ENCODE data around the gene RFLNA.

The RFLNA gene

GRCh38 chr12:124326871-124327270, 32.0 kb downstream of the RFLNA start:
- TF ChIP-seq GATA2 (IDR thresholded peaks at IDR 0.05; ENCODE audit: low read depth, low read length) (no peak), GATA3 (IDR thresholded peaks at IDR 0.05; ENCODE audit: low read depth, low read length) (no peak)

- TF ChIP-seq GATA3 (IDR thresholded peaks at IDR 0.05; ENCODE audit: low read depth, low read length), result no peak
- no peak for TF ChIP-seq GATA2 (IDR thresholded peaks at IDR 0.05; ENCODE audit: low read depth, low read length)
Measured at GRCh38 chr12:124327362-124328043, 32.6 kb downstream of the RFLNA start.

GRCh38 chr12:124328116-124328515, 33.2 kb downstream of the RFLNA start:
- TF ChIP-seq GATA3 (IDR thresholded peaks at IDR 0.05; ENCODE audit: low read depth, low read length) (no peak), GATA2 (IDR thresholded peaks at IDR 0.05; ENCODE audit: low read depth, low read length) (no peak)

GRCh38 chr12:124328636-124329035, 33.7 kb downstream of the RFLNA start:
- TF ChIP-seq GATA2 (IDR thresholded peaks at IDR 0.05; ENCODE audit: low read depth, low read length) (no peak), GATA3 (IDR thresholded peaks at IDR 0.05; ENCODE audit: low read depth, low read length) (no peak)

GRCh38 chr12:124332058-124332672, 37.3 kb downstream of the RFLNA start:
- TF ChIP-seq GATA2 (IDR thresholded peaks at IDR 0.05; ENCODE audit: low read depth, low read length) (no peak), GATA3 (IDR thresholded peaks at IDR 0.05; ENCODE audit: low read depth, low read length) (no peak)

GRCh38 chr12:124332900-124333299, 38.0 kb downstream of the RFLNA start:
- no peak for TF ChIP-seq GATA2 (IDR thresholded peaks at IDR 0.05; ENCODE audit: low read depth, low read length)
- TF ChIP-seq GATA3 (IDR thresholded peaks at IDR 0.05; ENCODE audit: low read depth, low read length), result no peak

- no peak for TF ChIP-seq GATA2 (IDR thresholded peaks at IDR 0.05; ENCODE audit: low read depth, low read length)
- no peak for TF ChIP-seq GATA3 (IDR thresholded peaks at IDR 0.05; ENCODE audit: low read depth, low read length)
Measured at GRCh38 chr12:124333724-124334123, 38.8 kb downstream of the RFLNA start.

GRCh38 chr12:124334266-124334665, 39.4 kb downstream of the RFLNA start:
- TF ChIP-seq GATA3 (IDR thresholded peaks at IDR 0.05; ENCODE audit: low read depth, low read length) (no peak), GATA2 (IDR thresholded peaks at IDR 0.05; ENCODE audit: low read depth, low read length) (no peak)

- TF ChIP-seq GATA3 (IDR thresholded peaks at IDR 0.05; ENCODE audit: low read depth, low read length), result no peak
- no peak for TF ChIP-seq GATA2 (IDR thresholded peaks at IDR 0.05; ENCODE audit: low read depth, low read length)
Measured at GRCh38 chr12:124334976-124335375, 40.1 kb downstream of the RFLNA start.

GRCh38 chr12:124335426-124336183, 40.7 kb downstream of the RFLNA start:
- TF ChIP-seq GATA2 (IDR thresholded peaks at IDR 0.05; ENCODE audit: low read depth, low read length) (no peak), GATA3 (IDR thresholded peaks at IDR 0.05; ENCODE audit: low read depth, low read length) (no peak)

- no peak for TF ChIP-seq GATA2 (IDR thresholded peaks at IDR 0.05; ENCODE audit: low read depth, low read length)
- no peak for TF ChIP-seq GATA3 (IDR thresholded peaks at IDR 0.05; ENCODE audit: low read depth, low read length)
Measured at GRCh38 chr12:124336184-124336437, 41.2 kb downstream of the RFLNA start.

- TF ChIP-seq GATA2 (IDR thresholded peaks at IDR 0.05; ENCODE audit: low read depth, low read length), result no peak
- no peak for TF ChIP-seq GATA3 (IDR thresholded peaks at IDR 0.05; ENCODE audit: low read depth, low read length)
Measured at GRCh38 chr12:124336742-124337520, 42.0 kb downstream of the RFLNA start.

GRCh38 chr12:124337622-124338021, 42.7 kb downstream of the RFLNA start:
- TF ChIP-seq GATA3 (IDR thresholded peaks at IDR 0.05; ENCODE audit: low read depth, low read length), result no peak
- TF ChIP-seq GATA2 (IDR thresholded peaks at IDR 0.05; ENCODE audit: low read depth, low read length), result no peak

- TF ChIP-seq GATA3 (IDR thresholded peaks at IDR 0.05; ENCODE audit: low read depth, low read length) (no peak), GATA2 (IDR thresholded peaks at IDR 0.05; ENCODE audit: low read depth, low read length) (no peak)
Measured at GRCh38 chr12:124338448-124338847, 43.6 kb downstream of the RFLNA start.

All from SH-SY5Y (cell line).